K562 (cell line): ENCODE measurements around the gene MN1. TPM values are rescaled to one million over a fixed set of nuclear protein-coding genes. Genes with fewer than 3 reads are reported as not detected.

ENCODE experiments used
- ATAC-seq: fragments of 200-7000 bp; cut with Tn5 transposase; 3 replicates; pipeline ENCODE4 v1.9.1; 2020; ENCODE audit warnings: moderate library complexity
- BruUV-seq: library from RNA; stranded (reverse); fragments of 400-500 nt; replicated peaks from 2 replicates; lab custom pipeline; 2021; lab: Mats Ljungman, UMichigan
- CTCF ChIA-PET: fragments of 300-600 bp; formaldehyde crosslinking; extraction: SDS; loops from one replicate; lab custom pipeline; 2021; ENCODE audit warnings: low intra/inter-chr PET ratio; lab: Yijun Ruan, JAX
- POLR2A ChIA-PET: fragments of 300-600, 350-650 bp; sonication (Branson Sonifier 250); formaldehyde crosslinking; extraction: SDS; loops from one replicate; lab custom pipeline; 2021; ENCODE audit warnings: antibody characterized with exemption, inconsistent platforms; lab: Yijun Ruan, JAX
- DNase-seq, 4 experiments: peaks; one replicate each; pipeline versions ENCODE4 v3.0.0 to v3.0.0-alpha.2; 2011 to 2018; ENCODE audit warnings: low spot score in 3 of 4, mixed read lengths in 3 of 4; ENCODE audit errors: extremely low read depth in 1 of 4
- FAIRE-seq: peaks from 2 replicates; lab custom pipeline; 2011; peaks lifted over from hg19 to GRCh38; lab: Jason Lieb, UNC
- H2AFZ ChIP-seq: 2 replicates; pipeline ENCODE4 v1.6.0; 2011; ENCODE audit warnings: low read depth, low read length, control low read depth, inconsistent platforms
- H3K27ac ChIP-seq: fragments of 200-600 bp; 3 replicates; pipeline ENCODE4 v1.8.0; 2011; ENCODE audit warnings: low read depth, mild to moderate bottlenecking, control low read depth, inconsistent platforms, low read length, moderate library complexity, mixed read lengths; ENCODE audit errors: extremely low read depth
- H3K27me3 ChIP-seq, 2 experiments: fragments of 300-600 bp in 1 of 2; 2 replicates in 1 of 2; 3 replicates in 1 of 2; pipeline versions ENCODE4 v1.6.0 to v1.8.0; 2011; ENCODE audit warnings: inconsistent platforms in 2 of 2, low read length in 2 of 2, mild to moderate bottlenecking in 1 of 2, mixed read lengths in 1 of 2, moderate library complexity in 1 of 2; ENCODE audit not compliant: control insufficient read depth in 2 of 2, insufficient read depth in 2 of 2
- H3K36me3 ChIP-seq: fragments of 300-600 bp; 3 replicates; pipeline ENCODE4 v1.8.0; 2011; ENCODE audit warnings: mild to moderate bottlenecking, low read length, inconsistent platforms; ENCODE audit not compliant: control insufficient read depth, insufficient read depth
- H3K4me1 ChIP-seq, 2 experiments: fragments of 200-600 bp in 1 of 2; replicated peaks in 1 of 2; 2 replicates in 1 of 2; 3 replicates in 1 of 2; pipeline versions ENCODE4 v1.5.1 to v1.8.0; 2011; ENCODE audit warnings: inconsistent platforms in 2 of 2, low read length in 2 of 2, mild to moderate bottlenecking in 1 of 2, mixed read lengths in 1 of 2, moderate library complexity in 1 of 2; ENCODE audit not compliant: control insufficient read depth in 2 of 2, insufficient read depth in 2 of 2
- H3K4me2 ChIP-seq: 2 replicates; pipeline ENCODE4 v1.6.1; 2011; ENCODE audit warnings: low read length, control low read depth, inconsistent platforms, mixed read lengths; ENCODE audit not compliant: insufficient read depth
- H3K4me3 ChIP-seq: fragments of 200-600 bp; sonication (generic), shearing (Covaris generic); 2 replicates; pipeline ENCODE4 v1.5.1; 2016; ENCODE audit warnings: control low read depth, inconsistent platforms
- H3K79me2 ChIP-seq: fragments of 200-600 bp; 3 replicates; pipeline ENCODE4 v1.8.0; 2011; ENCODE audit warnings: low read length, inconsistent platforms; ENCODE audit not compliant: control insufficient read depth, insufficient read depth
- H3K9ac ChIP-seq, 2 experiments: 2 replicates each; pipeline versions ENCODE4 v1.6.0 to v1.6.1; 2011; ENCODE audit warnings: low read depth in 2 of 2, low read length in 2 of 2, control low read depth in 1 of 2, inconsistent platforms in 1 of 2, mild to moderate bottlenecking in 1 of 2, mixed read lengths in 1 of 2; ENCODE audit not compliant: insufficient read depth in 1 of 2
- H3K9me1 ChIP-seq: one replicate; pipeline ENCODE4 v1.6.0; 2011; ENCODE audit warnings: inconsistent platforms, mild to moderate bottlenecking, low read length, moderate library complexity; ENCODE audit not compliant: control insufficient read depth, insufficient read depth
- H3K9me3 ChIP-seq: replicated peaks from 2 replicates; pipeline ENCODE4 v1.5.1; 2011; ENCODE audit warnings: low read depth, low read length, inconsistent platforms; ENCODE audit not compliant: control insufficient read depth, insufficient read depth
- H4K20me1 ChIP-seq: replicated peaks from 2 replicates; pipeline ENCODE4 v1.6.1; 2011; ENCODE audit warnings: low read length, inconsistent platforms, mixed read lengths; ENCODE audit not compliant: control insufficient read depth, insufficient read depth
- GABPB2 ChIP-seq: fragments of 250-450 bp; sonication (Bioruptor Pico); conservative IDR thresholded peaks from 2 replicates; pipeline ENCODE4 v1.5.1; 2021; ENCODE audit warnings: mild to moderate bottlenecking
- PTBP1 ChIP-seq: fragments of 200-400 bp; formaldehyde crosslinking; IDR thresholded peaks from 2 replicates; pipeline ENCODE4 v1.6.1; 2017; ENCODE audit warnings: low read depth, low read length
- RAD21 ChIP-seq, 2 experiments: fragments of 250-450 bp in 1 of 2; fragments of 450-650 bp in 1 of 2; sonication (Bioruptor Pico) in 1 of 2; formaldehyde crosslinking in 1 of 2; IDR thresholded peaks in 1 of 2; conservative IDR thresholded peaks in 1 of 2; 2 replicates each; pipeline versions ENCODE4 v1.4.0 to v1.8.0; 2020 to 2022; ENCODE audit warnings: mild to moderate bottlenecking in 2 of 2, moderate library complexity in 1 of 2
- RBM25 ChIP-seq: fragments of 200-400 bp; formaldehyde crosslinking; IDR thresholded peaks from 2 replicates; pipeline ENCODE4 v1.6.1; 2018; ENCODE audit warnings: low read length, low read depth, moderate library complexity; ENCODE audit not compliant: severe bottlenecking
- RFX1 ChIP-seq: fragments of 450-650 bp; IDR thresholded peaks from 2 replicates; pipeline ENCODE4 v1.6.1; 2016; ENCODE audit warnings: mild to moderate bottlenecking, moderate library complexity
- ZNF24 ChIP-seq: fragments of 450-650 bp; IDR thresholded peaks from 2 replicates; pipeline ENCODE4 v1.6.1; 2016
- WGBS: fragments of 100-300 bp; shearing (Covaris generic); methylation state at CpG from one replicate; pipeline ENCODE4 v1.1.6; 2016; ENCODE audit warnings: low coverage, mixed read lengths; ENCODE audit not compliant: insufficient coverage; ENCODE audit errors: missing lambda C conversion rate; 5-methylcytosine and 5-hydroxymethylcytosine counted together
- in situ Hi-C: fragments of 300-500 bp; cut with MboI; formaldehyde crosslinking; loops from 4 replicates; pipeline ENCODE4 v1.15.0; 2018; ENCODE audit warnings: inconsistent platforms, mixed read lengths
- intact Hi-C: fragments of 100-400 bp; cut with micrococcal nuclease; formaldehyde crosslinking; loops from 2 replicates; pipeline ENCODE4 v1.14.2; 2022
- polyA plus RNA-seq, 8 experiments: library from polyadenylated mRNA; depleted of rRNA in 4 of 8; stranded (reverse) in 5 of 8; unstranded in 3 of 8; fragments of >200 nt; fragmentation: Nextera tagmentation in 2 of 8; fragmentation: Illumina TruSeq in 1 of 8; extraction: Ambion mirVana in 2 of 8; extraction: Trizol in 1 of 8; gene quantifications; 2 replicates each; pipeline versions ENCODE4 v1.2.1 to v1.2.3, GENCODE V29; 2011 to 2014; ENCODE audit warnings: inconsistent platforms in 1 of 8, missing spikeins in 1 of 8
- total RNA-seq, 7 experiments: library from RNA; depleted of rRNA in 6 of 7; stranded (reverse); fragments of >200 nt in 6 of 7; fragmentation: Illumina TruSeq in 2 of 7; extraction: Trizol in 2 of 7; gene quantifications; 2 replicates each; pipeline versions ENCODE4 v1.2.1 to v1.2.3, GENCODE V29; 2011 to 2021; ENCODE audit warnings: low replicate concordance in 1 of 7
- TF ChIP-seq, protein P1 (sequence below): sonication (generic); formaldehyde crosslinking; IDR thresholded peaks from 2 replicates; pipeline ENCODE4 v1.8.0; 2022; ENCODE audit warnings: mild to moderate bottlenecking, missing genetic modification reagents

The MN1 gene
- total and polyA plus RNA-seq, 9 of the 15 experiments (the other 6 are each of a cell fraction or from before 2014, with no cell fraction given) = under 0.01 to 0.05 (median 0.03) TPM; not detected in 5

GRCh38 chr22:27768027-27768653 is 33.4 kb downstream of the MN1 start:
- H3K9ac ChIP-seq = no peak overlapping the region
- H3K27ac ChIP-seq = no peak overlapping the region
- H2AFZ ChIP-seq = no peak overlapping the region
- no peaks in the 10 kb centered on the region for H3K9me1 ChIP-seq
- FAIRE-seq = no peak
- POLR2A ChIA-PET = interaction anchor here (0.5 kb wide), 1 partner anchor 645 kb away, joined by 3 read pairs; no protein-coding TSS in a partner anchor
- WGBS = 0% methylated on average over 2 of the region's 2 CpGs
- no peak for DNase-seq
- TF ChIP-seq PTBP1 (no peak), ZNF24 (no peak), RAD21 (CRISPR knock-in tag; conservative IDR thresholded peaks at IDR 0.05 in 1 of 2, IDR thresholded peaks at IDR 0.05 in 1 of 2) (no peak), RBM25 (peak; percentile 23), GABPB2 (no peak), RFX1 (peak; percentile 42)
- in situ Hi-C loops (no loop called here), intact Hi-C loops (no loop called here)
- no peak for ATAC-seq
- no TSS peak for BruUV-seq
- CTCF ChIA-PET = no interaction called here
- H3K27me3 ChIP-seq = peaks cover 2 to 34% of the 10 kb centered on the region in 2 experiments; a peak in 2 of 5 replicates
- no peaks in the 10 kb centered on the region for H3K36me3 ChIP-seq
- no peak overlapping the region for H3K4me2 ChIP-seq
- no peaks in the 10 kb centered on the region for H3K79me2 ChIP-seq
- no peak overlapping the region for H3K4me3 ChIP-seq
- H4K20me1 ChIP-seq = no peaks in the 10 kb centered on the region
- no peaks in the 10 kb centered on the region for H3K9me3 ChIP-seq
- H3K4me1 ChIP-seq = no peaks in the 10 kb centered on the region

- intact Hi-C loops = no loop called here
- CTCF ChIA-PET = no interaction called here
- 0% methylated on average over 3 of the region's 3 CpGs for WGBS
- POLR2A ChIA-PET = no interaction called here
- H3K79me2 ChIP-seq = no peaks in the 10 kb centered on the region
- no TSS peak for BruUV-seq
- H3K27ac ChIP-seq = no peak overlapping the region
- H3K27me3 ChIP-seq = peaks cover 0 to 26% of the 10 kb centered on the region in 2 experiments; a peak in 2 of 5 replicates
- ATAC-seq (no peak), DNase-seq (no peak)
- TF ChIP-seq RBM25 = peak; percentile 49
- TF ChIP-seq, protein P1, sequence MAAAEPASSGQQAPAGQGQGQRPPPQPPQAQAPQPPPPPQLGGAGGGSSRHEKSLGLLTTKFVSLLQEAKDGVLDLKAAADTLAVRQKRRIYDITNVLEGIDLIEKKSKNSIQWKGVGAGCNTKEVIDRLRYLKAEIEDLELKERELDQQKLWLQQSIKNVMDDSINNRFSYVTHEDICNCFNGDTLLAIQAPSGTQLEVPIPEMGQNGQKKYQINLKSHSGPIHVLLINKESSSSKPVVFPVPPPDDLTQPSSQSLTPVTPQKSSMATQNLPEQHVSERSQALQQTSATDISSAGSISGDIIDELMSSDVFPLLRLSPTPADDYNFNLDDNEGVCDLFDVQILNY (CRISPR knock-in tag) = no peak
- TF ChIP-seq, all 486 proteins: peak for 1
- Histone ChIP-seq H3K4me1 (no peaks in the 10 kb centered on the region), H3K4me2 (no peak overlapping the region), H2AFZ (no peak overlapping the region), H3K9ac (no peak overlapping the region), H3K9me1 (no peaks in the 10 kb centered on the region), H3K9me3 (no peaks in the 10 kb centered on the region), H3K4me3 (no peak overlapping the region), H3K36me3 (no peaks in the 10 kb centered on the region), H4K20me1 (no peaks in the 10 kb centered on the region)
- in situ Hi-C loops = no loop called here
- no peak for FAIRE-seq
Measured at GRCh38 chr22:27766679-27767078, 34.9 kb downstream of the MN1 start.
